GM12873 (cell line): ENCODE data around the gene QSOX2.
A peak's percentile ranks its signal among the peaks of the same experiment; 100 is the strongest.

ENCODE experiments used
- CTCF ChIP-seq: IDR thresholded peaks from 2 replicates; pipeline ENCODE4 v1.5.1; 2012; ENCODE audit warnings: low read depth, mild to moderate bottlenecking, moderate library complexity, low read length, control low read depth; ENCODE audit not compliant: insufficient read depth; ENCODE audit errors: missing control alignments

Gene QSOX2

DNA sequence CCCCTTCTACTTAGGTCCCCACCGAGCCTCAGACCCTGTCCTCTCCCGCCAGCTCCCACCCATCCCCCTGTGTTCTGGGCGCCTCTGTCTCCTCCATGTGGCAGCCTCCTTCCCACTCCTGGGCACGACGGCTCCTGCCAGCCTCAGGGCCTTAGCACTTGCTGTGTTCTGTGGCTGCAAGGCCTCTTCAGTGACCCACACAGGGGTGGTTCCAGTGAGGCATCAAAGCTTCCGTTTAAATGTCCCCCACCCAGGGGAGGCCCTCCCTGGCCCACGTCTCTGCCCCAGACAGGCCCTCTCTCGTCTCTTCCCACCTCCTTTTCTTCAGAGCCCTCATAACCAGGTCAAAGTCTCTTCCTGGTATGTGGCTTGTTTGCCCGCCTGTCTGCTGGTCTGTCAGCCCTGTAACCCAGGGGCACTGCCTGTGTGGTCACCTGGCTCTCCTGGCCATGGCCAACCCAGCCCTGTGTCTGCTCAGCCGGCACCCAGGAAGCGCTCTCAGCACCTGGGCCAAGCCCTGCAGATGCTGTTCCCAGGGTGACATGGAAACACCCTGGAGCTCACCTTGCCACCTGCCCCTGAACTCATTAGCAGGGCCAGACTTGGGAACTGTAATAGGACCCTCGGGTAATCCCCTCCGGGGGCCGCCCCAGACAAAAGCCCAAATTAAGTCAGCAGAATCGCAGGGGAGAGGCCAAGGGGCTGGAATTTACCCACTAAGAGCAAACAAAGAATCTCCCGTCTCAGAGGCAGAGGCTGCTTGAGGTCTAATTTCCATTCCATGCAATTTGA is 74.4 kb downstream of the QSOX2 start:
- no peak for TF ChIP-seq CTCF

GRCh38 chr9:136170006-136170901 is 75.4 kb downstream of the QSOX2 start:
- peak; percentile 92 for TF ChIP-seq CTCF

DNA sequence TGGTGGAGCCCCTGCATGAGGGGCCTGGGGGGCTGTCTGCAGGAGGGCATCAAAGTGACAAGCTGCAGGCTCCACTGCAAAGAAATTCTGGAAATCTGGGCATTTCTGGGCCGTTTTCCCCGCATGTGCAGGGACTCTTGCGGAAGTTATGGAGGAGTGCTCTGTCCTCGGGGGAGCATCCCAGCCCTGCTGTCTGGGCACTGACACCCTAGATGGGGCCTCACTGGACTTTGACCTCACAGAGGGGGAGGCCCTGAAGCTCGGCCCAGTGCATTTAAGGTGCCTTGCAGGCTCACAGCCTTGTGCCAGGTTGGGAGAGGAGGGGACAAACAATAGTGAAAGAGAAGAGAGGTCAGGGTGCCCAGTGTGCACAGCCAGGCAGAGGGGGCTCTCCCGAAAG is 76.1 kb downstream of the QSOX2 start:
- no peak for TF ChIP-seq CTCF

DNA sequence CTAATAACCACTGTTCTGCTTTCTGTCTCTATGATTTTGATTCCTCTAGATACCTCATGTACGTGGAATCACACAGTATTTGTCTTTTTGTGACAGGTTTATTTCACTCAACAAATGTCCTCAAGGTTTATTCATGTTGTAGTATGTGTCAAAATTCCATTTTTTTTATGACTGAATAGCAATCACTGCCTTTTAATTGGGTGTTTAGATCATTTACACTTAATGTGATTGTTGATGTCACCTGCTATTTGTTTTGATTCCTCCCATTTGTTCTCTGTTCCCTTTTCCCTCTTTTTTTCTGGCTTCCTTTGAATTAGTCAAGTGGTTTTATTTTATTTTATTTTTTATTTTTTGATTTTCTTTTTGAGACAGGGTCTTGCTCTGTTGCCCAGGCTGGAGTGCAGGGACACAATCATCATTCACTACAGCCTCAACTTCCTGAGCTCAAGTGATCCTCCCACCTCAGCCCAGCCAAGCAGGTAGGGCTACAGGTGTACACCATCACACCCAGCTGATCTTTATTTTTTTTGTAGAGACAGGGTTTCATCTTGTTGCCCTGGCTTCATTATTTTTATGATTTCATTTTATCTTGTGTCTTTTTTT is 82.3 kb downstream of the QSOX2 start:
- TF ChIP-seq CTCF, result no peak

- no peak for TF ChIP-seq CTCF
Measured at GRCh38 chr9:136160995-136161610, 84.5 kb downstream of the QSOX2 start.

- TF ChIP-seq CTCF, result no peak
Measured at GRCh38 chr9:136160381-136160841, 85.2 kb downstream of the QSOX2 start.
